GM18520 (cell line): ENCODE data around the gene SMOC2.

Experiments used
- ATAC-seq: cut with Tn5 transposase; IDR thresholded peaks from one replicate; pipeline ENCODE4 v1.9.1; 2021; ENCODE audit not compliant: unreplicated experiment

Gene SMOC2

DNA sequence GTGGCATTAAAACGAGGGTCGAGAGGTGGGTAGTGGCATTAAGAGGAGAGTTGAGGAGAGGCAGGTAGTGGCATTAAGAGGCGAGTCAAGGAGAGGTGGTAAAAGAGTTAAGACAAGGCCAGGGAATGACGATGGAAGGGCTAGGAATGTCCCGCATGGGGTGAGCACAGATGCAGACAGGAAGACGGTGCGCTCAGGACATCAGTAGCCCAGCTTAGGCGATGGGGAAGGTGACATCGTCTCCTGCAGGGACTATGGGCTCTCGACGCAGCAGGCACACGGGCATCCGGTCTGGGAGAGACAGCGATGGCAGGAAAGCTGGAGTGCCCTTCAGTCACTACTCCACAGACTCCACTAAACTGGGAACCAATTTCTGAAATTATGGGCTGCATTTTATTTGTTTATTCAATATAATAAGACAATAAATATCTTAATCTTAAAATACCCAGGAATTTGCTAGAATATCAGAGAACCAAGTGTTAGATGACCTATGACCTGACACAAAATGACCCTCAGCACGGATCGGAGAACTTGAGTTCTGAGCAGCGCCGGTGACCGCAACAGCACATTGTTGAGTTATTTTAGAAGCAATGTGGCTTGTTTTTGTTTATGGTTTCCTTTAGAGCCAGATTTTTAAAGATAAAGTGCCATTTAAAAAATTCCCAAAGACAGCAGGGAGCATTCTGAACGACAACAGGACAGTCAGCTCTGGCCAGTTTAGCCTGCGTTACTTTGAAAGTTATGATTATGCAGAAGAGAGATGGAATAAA lies 177.7 kb downstream of the SMOC2 start:
- no peak for ATAC-seq

DNA sequence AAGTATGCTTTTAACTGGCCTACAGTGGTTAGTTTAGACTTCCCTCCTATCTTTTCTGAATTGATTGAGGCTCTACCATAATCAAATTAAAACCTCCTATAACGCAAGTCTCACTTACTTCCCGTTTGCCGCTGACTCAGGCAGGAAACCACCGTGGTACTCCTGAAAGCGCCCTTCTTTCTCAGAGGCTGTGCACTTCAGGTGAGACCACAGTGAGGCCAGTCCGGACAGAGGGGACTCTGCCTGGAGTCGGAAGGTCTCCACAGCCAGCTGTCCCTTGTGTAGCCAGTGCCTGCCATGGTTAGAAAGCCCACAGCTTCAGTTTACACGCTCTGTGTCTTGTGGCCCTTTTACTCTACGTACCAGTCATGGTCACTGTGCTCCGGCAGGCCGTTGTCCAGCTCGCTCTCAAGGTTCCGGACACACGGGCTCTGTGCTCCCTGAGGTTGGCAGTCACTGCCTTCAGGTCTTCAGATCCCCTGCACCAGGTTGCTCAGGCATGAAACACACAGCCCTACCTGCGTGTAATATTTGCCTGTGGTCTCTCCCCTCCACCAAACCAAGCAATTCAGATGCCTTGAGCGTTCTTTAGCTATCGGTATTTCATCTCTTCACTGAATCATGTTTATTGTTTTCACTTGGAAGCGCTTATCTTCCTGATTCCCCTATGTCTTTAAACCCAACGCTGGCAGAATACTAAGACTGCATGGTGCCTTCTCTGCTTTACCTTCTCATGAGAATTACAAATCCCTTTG lies 178.8 kb downstream of the SMOC2 start:
- ATAC-seq: no peak

DNA sequence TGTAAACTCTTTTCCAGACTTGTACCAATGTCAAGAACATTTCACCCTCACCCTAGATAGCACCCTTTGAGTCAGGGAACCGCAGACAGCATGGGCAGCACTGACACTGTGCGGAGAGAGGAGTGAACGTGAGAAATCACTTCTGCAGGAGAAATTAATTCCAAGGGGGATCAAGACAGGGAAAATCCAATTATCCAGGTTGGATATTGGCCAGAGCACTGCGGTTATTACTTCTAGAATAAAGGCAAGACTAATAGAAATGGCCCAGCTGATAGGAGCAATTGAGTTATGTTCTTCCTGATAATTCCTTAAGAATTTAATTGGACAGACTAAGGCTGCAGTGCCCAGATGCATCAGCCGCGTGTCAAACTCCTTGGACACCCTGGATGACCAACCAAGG lies 179.6 kb downstream of the SMOC2 start:
- ATAC-seq: no peak

DNA sequence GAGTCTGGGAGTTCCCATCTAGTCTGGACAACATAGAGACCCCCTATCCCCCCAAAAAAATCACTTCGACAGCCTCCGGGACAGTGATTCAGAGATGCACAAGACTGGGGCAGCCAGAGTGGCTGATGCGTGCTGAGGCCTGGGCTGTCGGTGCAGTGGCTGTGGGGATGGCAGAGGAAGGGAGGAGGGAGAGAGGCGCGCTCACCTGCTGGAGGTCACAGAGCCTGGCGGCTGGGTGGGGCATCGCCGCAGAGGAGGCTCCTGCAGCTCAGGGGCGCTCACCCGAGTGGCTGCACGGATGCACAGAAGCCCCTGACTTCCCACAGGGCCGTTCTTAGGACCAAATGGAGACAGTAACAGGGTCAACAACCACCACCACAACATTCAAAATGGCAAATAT lies 182.8 kb downstream of the SMOC2 start:
- no peak for ATAC-seq

DNA sequence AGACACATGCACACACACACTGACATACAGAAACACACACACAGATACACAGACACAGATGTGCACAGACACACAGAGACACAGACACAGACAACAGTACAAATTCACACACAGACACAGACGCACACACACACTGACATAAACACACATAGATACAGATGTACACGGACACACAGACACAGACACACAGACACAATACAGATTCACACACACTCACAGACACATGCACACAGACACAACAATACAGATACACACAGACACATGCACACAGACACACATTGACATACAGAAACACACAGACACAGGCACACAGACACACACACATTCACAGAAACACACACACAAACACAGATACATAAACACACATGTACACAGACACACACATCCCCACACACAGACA lies 183.6 kb downstream of the SMOC2 start:
- no peak for ATAC-seq

DNA sequence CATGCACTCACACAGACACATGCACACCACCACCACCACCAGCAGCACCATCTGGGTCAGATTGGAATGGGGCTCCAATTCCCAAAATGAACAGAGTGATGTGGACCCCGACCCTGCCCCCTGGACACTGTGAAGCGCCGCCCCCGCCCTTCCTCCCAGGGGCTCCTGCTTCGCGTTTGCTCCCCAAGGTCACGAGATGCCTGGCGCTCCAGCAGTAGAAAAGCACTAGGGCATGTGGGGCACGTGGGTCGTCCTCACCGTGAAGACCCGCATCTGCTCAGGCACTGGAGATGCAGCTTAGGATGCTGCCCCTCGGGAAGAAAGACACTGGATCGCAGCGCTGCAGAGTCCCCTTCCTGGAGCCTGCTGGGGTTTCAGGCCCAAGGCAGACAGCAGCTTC lies 184.0 kb downstream of the SMOC2 start:
- no peak for ATAC-seq

DNA sequence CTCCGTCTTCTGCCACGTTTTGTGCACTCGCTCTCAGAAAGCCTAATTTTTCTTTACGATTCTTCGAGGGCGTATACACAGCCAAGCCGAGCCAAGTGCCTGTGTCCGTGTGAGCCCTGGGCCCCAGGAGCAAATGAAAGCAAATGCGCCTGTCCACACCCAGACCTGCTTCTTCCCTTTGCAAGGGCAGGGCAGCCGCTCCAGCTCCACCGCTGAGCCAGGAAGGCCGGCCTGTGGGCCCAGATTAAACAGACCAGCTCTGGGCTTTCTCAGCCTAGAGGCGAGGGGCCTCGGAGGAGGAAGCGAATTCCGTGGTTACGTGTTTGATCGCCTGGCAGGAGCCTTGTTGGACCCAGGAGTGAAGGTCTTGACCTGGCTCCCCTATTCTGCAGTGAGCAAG lies 184.6 kb downstream of the SMOC2 start:
- no peak for ATAC-seq

DNA sequence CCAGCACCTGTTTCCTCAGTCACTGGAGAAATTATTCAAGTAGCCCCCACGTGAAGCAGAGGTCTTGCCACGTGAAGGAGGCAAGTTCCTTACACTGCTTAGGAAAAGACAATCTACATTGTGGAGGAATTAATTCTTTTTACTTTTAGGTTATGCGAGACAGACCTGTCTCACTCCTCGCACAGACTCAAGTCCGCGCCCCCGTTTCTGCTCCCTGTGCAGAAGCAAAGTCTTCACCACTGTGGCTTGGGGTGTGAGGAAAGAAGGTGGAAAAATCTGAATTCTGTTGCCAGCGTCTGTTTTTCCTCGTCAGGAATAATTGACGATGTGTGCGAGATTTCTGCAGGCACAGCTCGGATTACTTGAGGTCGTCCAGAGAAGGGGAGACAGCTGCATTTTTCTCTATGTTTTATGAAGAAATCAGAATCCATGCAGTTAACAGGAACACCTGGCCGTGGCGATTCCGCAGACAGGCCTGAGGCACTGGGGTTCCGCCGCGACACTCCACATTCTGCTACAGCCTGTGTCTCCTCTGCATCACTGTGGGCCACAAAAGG lies 185.1 kb downstream of the SMOC2 start:
- no peak for ATAC-seq

DNA sequence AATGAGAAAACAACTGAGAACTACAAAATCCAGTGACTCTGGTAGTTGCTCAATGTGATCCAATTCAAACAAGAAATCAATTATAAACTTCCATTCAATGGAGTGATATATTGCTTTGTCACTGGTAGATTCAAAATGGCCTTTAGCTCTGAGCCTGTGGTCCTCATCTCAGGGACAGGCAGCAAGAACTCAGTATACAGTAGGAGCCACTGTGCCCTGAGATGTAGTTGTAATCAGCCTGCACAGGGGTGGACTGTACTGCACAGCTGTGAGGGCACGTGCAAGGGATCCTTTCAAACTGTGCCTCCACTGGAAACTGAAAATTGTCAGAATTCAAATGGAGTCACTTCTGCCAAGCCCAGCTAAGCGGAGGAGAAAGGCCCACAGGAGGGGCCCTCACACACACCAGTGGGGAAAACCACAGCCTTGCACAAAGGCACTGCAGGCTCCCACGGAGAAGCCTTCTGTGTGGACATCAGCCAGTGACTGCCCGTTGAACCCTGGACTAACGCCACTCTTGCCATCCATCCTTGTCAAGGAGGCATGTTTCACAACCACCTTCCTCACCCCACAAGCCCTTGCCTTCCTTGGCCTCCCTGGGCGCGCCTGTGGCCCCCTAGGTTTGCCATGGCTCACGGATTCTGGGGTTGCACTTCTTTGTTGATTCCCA lies 186.7 kb downstream of the SMOC2 start:
- ATAC-seq: no peak

DNA sequence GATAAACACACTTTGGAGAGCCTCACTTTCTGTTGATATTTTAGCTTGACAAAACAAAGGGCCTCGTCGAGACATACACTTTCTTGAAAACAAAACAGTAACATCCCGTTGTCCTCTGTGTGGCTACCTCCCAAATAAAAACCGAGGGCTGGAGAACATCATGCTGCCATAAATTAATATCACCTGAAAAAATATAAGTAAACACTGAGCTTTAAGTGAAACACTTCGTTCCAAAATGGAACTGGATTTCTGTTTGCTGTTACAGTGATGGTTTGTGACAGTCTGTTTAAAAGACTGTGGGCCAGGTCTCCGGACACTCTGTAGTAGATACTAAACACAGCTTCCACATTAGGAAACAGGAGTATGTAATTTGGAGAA lies 187.2 kb downstream of the SMOC2 start:
- ATAC-seq: no peak

DNA sequence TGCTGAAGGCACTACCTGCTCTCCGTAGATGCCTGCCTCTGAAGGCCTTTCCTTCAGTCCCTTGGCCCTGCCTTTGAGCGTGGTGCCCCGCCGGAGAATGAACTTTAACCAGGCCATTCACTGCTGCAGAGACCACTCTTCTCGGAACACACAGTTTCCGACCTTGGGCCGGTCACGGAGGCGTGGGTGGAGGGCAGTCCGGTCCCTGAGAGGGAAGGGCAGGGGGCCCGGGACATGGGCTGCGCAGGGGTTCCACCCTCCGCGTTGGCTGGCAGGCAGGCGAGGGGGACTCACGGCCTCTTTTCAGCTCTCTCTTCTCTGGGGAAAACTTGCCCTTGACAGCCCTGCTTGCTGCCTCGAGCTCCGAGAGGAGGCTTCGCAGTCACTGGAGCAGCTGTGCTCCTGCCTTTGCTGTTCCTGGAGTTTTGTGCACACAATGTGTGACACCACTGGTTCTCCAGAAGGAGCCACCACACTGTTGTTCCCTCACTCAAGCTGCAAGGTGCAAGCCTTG lies 187.8 kb downstream of the SMOC2 start:
- ATAC-seq: no peak

DNA sequence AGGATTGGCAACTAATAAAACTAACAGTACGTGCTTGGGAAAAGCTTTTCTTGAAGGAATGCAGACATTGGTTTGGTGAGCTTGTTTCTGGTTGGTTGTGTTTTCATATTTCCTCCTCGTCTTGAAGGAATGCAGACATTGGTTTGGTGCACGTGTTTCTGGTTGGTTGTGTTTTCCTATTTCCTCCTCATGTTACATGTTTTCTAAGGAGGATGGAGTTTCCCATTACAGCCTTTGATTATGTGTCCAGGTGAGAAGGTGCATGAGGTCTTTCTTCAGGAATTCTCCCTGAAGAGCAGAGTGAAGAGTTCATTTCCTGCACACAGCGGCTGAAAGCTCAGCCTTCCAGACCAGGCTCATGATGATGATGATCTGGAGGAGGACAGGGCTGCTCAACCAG lies 190.6 kb downstream of the SMOC2 start:
- no peak for ATAC-seq

DNA sequence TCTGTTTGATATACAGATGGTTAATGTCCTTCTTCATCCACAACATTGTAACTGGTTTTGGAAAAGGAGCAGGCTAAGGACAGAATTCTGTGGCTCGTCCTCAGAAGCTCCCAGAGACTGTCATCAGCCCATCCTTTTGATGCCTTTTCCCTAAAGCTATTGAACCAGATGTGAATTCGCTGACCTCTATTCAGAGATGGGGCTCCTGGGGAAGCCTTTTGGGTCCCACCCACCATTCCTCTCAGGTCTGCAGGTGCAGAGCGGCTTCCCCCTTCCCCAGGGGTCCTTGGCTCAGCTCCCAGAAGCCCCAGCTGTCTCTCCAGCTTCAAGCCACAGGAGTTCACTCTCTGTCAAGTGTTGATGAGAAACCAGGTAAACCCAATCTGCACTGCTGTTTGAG lies 191.7 kb downstream of the SMOC2 start:
- no peak for ATAC-seq

DNA sequence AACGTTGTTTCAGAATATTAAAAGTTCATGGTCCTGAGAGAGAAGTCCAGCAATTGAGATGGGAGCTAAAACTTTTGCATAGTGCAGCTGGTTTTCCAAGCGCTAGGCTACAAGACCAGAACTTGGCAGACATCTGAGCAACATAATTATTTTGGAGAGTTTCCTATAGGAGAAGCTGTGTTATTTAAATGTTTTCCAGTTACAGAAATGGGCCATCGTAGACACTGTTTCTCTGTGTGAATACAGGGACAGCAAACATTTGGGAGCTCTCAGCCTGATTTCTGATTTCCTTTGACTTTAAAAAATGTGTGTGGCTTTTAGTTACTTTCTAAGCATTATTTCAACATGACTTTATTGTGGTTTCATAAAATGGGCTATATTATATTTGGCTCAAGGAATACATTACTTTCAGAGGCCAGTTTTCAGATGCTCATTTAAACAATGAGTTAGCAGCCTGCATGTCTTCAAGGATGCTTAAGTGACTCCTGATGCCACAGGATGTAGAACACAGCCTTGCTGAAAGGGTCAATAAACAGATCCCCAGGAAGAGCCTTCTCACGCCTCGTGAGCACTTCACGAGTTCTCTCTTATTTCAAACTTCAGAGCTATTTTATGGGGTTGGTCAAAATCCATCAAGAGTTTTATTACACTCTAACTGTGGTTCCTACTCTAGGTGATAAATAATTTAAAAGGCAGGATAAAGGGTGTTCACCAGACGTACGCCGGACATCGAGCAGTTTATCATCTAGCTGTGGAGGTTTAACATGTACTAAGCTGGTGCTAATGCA lies 193.8 kb downstream of the SMOC2 start:
- ATAC-seq: no peak

DNA sequence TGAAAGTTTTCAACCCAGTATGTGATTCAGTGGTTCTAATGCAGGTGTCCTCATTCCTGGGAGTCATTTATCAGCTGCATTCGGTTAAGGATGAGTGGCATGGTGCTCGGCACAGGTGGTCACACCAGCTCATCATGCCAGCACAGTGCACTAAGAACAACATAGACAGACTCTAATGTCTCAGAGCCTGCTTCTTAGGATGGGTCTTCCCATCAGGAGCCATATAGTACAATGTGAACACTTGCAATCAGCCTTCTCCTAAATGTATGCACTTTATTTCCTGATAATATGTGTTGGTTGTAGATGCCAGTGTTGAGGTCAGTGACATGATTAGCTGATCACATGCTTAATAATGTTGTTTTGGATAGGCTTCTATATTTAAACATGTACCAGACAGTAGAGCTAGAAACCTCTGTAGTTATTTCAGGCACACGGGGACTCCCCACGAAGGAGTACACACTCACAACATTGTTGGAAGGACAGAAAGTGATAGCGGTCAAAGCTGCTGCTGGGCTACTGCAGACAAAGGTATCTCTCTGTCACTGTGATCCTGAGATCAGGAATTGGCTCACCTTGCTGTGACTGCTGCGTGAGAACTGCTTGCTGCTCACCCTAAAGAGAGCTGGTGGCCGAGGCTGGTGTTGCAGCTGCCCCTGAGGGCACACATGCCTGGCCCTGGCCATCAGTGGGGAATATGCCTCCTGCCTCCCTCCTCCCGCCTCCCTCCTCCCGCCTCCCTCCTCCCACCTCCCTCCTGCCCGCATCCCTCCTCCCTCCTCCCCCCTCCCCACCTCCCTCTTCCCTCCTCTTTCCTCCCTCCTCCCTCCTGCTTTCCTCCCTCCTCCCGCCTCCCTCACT lies 195.4 kb downstream of the SMOC2 start:
- ATAC-seq: no peak

DNA sequence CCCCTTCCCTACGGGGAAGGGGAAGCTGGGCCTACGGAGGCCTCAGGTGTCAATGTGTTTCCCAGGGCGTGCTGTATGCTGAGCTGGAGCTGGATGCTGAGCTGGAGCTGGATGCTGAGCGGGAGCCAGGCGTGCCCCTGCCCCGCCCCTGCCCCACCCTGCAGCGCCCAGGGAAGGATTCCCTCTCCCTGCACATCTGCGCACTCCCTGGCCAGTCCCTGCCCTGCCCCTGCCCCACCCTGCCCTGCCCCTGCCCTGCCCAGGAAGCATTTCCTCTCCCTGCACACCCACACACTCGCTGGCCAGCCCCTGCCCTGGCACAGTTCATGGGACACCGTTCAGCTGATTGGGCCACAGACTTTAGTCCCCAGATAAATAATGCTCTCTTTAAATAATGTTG lies 196.8 kb downstream of the SMOC2 start:
- no peak for ATAC-seq

DNA sequence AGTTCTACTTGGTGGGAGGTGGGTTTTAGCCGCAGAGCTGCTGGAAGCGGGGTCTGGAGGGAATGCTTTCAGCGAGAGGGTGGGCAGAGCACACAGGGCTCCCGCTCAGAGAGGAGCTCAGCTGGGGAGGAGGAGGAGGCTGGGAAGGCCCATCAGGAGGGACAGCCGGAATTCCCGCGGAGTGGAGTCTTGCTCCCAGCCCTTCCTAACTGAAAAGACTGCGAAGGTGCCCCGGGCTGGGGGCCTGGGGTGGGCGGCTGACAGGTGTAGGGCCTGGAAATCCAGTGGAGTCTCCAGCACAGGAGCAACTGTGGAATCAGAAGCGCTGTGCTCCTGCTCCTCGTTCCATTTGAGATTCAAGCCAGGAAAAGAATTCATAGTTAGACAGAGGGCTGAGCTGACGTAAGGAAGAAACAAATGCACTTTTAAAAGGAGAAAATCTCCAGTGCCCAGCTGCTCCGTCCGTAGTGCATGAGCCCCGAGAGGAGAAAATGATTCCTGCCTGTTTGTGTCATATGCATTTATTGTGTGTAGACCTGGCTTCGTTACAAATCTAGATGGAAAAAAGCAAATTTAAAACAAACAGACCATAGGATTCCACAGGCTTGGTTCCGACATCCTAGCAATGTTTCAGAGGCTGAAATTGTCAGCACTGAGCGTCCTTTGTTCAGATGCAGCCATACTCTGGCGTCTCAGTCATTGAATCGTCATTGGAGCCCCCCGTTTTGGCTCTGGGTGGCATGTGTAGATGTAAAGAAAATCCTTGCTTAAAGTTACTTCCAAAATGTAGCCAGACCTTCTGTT lies 197.7 kb downstream of the SMOC2 start:
- no peak for ATAC-seq

DNA sequence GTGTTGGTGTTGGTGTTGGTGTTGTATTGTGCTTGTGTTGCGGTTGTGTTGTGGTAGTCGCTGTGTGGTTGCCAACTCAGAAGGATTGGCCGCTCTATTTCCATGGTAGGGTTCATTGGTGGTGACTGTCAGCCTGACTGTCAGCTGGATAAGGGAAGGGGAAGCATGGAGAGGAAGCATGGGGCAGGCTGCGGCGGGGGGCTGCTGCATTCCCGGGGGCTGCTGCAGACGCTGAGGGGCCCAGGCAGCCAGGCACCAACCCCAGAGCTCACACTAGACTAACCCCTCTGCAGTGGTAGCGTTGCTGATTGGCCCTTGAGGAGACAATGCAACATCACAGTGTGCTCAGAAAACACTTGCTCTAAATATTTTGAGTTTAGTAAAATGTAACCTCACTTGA lies 199.2 kb downstream of the SMOC2 start:
- no peak for ATAC-seq

DNA sequence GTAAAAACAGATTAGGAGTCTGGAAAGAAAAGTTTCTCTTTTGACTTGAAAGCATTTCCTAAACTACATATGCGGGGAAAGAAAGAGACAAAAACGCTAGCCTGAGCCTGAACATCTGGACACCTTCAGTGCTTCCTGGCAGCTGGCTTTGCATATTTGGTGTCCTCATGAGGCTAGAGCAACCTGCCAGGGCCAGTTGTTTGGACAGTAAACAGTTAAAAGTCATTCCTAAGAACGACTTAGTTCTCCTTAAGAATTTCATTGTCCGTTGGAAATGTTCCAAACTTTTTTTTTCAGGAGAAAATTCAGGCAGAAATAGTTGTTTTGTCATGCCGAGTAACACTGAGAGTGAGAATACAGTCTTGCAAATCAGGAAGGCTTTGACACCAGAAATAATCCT lies 199.8 kb downstream of the SMOC2 start:
- no peak for ATAC-seq
